Right forelimb (tissue), 1 donor: ENCODE results near the gene IGIP.
"Not testable (repeated sequence)": the region's sequence is repeated elsewhere in the genome, so short reads cannot be mapped to it uniquely, and the experiment has no call there.

Experiments
- DNase-seq: peaks from one replicate; pipeline ENCODE4 v3.0.0-alpha.2; 2018

Gene IGIP

GRCh38 chr5:140143521-140144258 lies 18.0 kb downstream of the IGIP start:
- DNase-seq, result no peak

GRCh38 chr5:140145256-140145655 lies 19.5 kb downstream of the IGIP start:
- no peak for DNase-seq

- peak; percentile 70 for DNase-seq
These were observed 20.2 kb downstream of the IGIP start for GRCh38 chr5:140145818-140146522.

- no peak for DNase-seq
These were observed 20.7 kb downstream of the IGIP start for GRCh38 chr5:140146523-140146842.

GRCh38 chr5:140147460-140147859 lies 21.7 kb downstream of the IGIP start:
- DNase-seq, result no peak

GRCh38 chr5:140148508-140148907 lies 22.8 kb downstream of the IGIP start:
- no peak for DNase-seq

GRCh38 chr5:140150201-140150600 lies 24.5 kb downstream of the IGIP start:
- DNase-seq, result no peak

- DNase-seq, result no peak
These were observed 25.6 kb downstream of the IGIP start for GRCh38 chr5:140151144-140152021.

GRCh38 chr5:140152022-140152999 lies 26.6 kb downstream of the IGIP start:
- DNase-seq, result no peak

- no peak for DNase-seq
These were observed 27.5 kb downstream of the IGIP start for GRCh38 chr5:140153255-140153654.

GRCh38 chr5:140153905-140154304 lies 28.2 kb downstream of the IGIP start:
- no peak for DNase-seq

GRCh38 chr5:140154710-140155381 lies 29.1 kb downstream of the IGIP start:
- DNase-seq, result not testable (repeated sequence)

- peak; percentile 91 for DNase-seq
These were observed 31.5 kb downstream of the IGIP start for GRCh38 chr5:140157032-140157781.

- no peak for DNase-seq
These were observed 33.5 kb downstream of the IGIP start for GRCh38 chr5:140159014-140159927.

- DNase-seq, result no peak
These were observed 36.5 kb downstream of the IGIP start for GRCh38 chr5:140162275-140162674.

GRCh38 chr5:140162781-140163180 lies 37.0 kb downstream of the IGIP start:
- no peak for DNase-seq

- DNase-seq, result no peak
These were observed 39.6 kb downstream of the IGIP start for GRCh38 chr5:140165101-140165922.

- no peak for DNase-seq
These were observed 40.2 kb downstream of the IGIP start for GRCh38 chr5:140165923-140166270.

- DNase-seq, result no peak
These were observed 41.2 kb downstream of the IGIP start for GRCh38 chr5:140166911-140167310.
